NCI-H345 treated with DMSO at 0.1 percent for 48 hours (cell line): ENCODE data around the gene CDYL.

Experiments used
- DNase-seq: peaks from one replicate; lab custom pipeline; 2025; ENCODE audit not compliant: unreplicated experiment; lab: John Stamatoyannopoulos, UW

Gene CDYL

GRCh38 chr6:4903751-4904370 lies 127.7 kb downstream of the CDYL start:
- no peak for DNase-seq

- no peak for DNase-seq
Observed at GRCh38 chr6:4904461-4905025, 128.3 kb downstream of the CDYL start.

- DNase-seq = no peak
Observed at GRCh38 chr6:4905826-4906225, 129.6 kb downstream of the CDYL start.

GRCh38 chr6:4906293-4907276 lies 130.4 kb downstream of the CDYL start:
- DNase-seq = no peak

- DNase-seq = no peak
Observed at GRCh38 chr6:4907602-4908001, 131.4 kb downstream of the CDYL start.

GRCh38 chr6:4908062-4908461 lies 131.9 kb downstream of the CDYL start:
- no peak for DNase-seq

GRCh38 chr6:4909063-4909706 lies 133.0 kb downstream of the CDYL start:
- no peak for DNase-seq

- peak; percentile 17 for DNase-seq
Observed at GRCh38 chr6:4910037-4910760, 134.0 kb downstream of the CDYL start.

GRCh38 chr6:4912559-4912958 lies 136.4 kb downstream of the CDYL start:
- DNase-seq = no peak

GRCh38 chr6:4913705-4914419 lies 137.7 kb downstream of the CDYL start:
- no peak for DNase-seq

- no peak for DNase-seq
Observed at GRCh38 chr6:4914420-4915159, 138.4 kb downstream of the CDYL start.

GRCh38 chr6:4916954-4917561 lies 140.9 kb downstream of the CDYL start:
- DNase-seq = no peak

- DNase-seq = no peak
Observed at GRCh38 chr6:4920914-4921410, 144.8 kb downstream of the CDYL start.

GRCh38 chr6:4922488-4923037 lies 146.4 kb downstream of the CDYL start:
- DNase-seq = no peak

- no peak for DNase-seq
Observed at GRCh38 chr6:4923081-4923480, 146.9 kb downstream of the CDYL start.

GRCh38 chr6:4924661-4925271 lies 148.6 kb downstream of the CDYL start:
- no peak for DNase-seq

- DNase-seq = no peak
Observed at GRCh38 chr6:4925580-4925979, 149.4 kb downstream of the CDYL start.

- no peak for DNase-seq
Observed at GRCh38 chr6:4928426-4928825, 152.2 kb downstream of the CDYL start.
